HEK293T (cell line): Measurements from ENCODE around the gene ZBTB45.

Experiments used
- CTCF ChIA-PET: fragments of 350-600 bp; formaldehyde crosslinking; extraction: SDS; loops from one replicate; lab custom pipeline; 2021; ENCODE audit warnings: antibody characterized with exemption, inconsistent platforms; lab: Yijun Ruan, JAX
- POLR2A ChIA-PET: fragments of 350-600 bp; formaldehyde crosslinking; extraction: SDS; loops from one replicate; lab custom pipeline; 2020; ENCODE audit warnings: antibody characterized with exemption, inconsistent platforms; lab: Yijun Ruan, JAX
- DNase-seq: peaks from one replicate; pipeline ENCODE4 v3.0.0; 2012; ENCODE audit warnings: mixed read lengths; ENCODE audit errors: extremely low spot score
- ARNT ChIP-seq: fragments of 450-650 bp; IDR thresholded peaks from 2 replicates; pipeline ENCODE4 v1.6.1; 2017; ENCODE audit warnings: mild to moderate bottlenecking
- BHLHE40 ChIP-seq: fragments of 450-650 bp; IDR thresholded peaks from 2 replicates; pipeline ENCODE4 v1.6.1; 2016; ENCODE audit warnings: mild to moderate bottlenecking, moderate library complexity, borderline replicate concordance
- CTBP1 ChIP-seq: fragments of 450-650 bp; IDR thresholded peaks from 2 replicates; pipeline ENCODE4 v1.6.1; 2016; ENCODE audit warnings: borderline replicate concordance
- ELF4 ChIP-seq: fragments of 450-650 bp; IDR thresholded peaks from 2 replicates; pipeline ENCODE4 v1.6.1; 2017; ENCODE audit warnings: antibody characterized with exemption
- FOXA1 ChIP-seq: fragments of 450-650 bp; IDR thresholded peaks from 2 replicates; pipeline ENCODE4 v1.6.1; 2016; ENCODE audit warnings: mild to moderate bottlenecking
- FOXK2 ChIP-seq: fragments of 450-650 bp; IDR thresholded peaks from 2 replicates; pipeline ENCODE4 v1.6.1; 2016; ENCODE audit warnings: mild to moderate bottlenecking
- FOXM1 ChIP-seq: fragments of 450-650 bp; IDR thresholded peaks from 2 replicates; pipeline ENCODE4 v1.6.1; 2017; ENCODE audit warnings: mild to moderate bottlenecking, borderline replicate concordance
- HDGF ChIP-seq: fragments of 450-650 bp; IDR thresholded peaks from 2 replicates; pipeline ENCODE4 v1.6.1; 2017; ENCODE audit warnings: antibody characterized with exemption, borderline replicate concordance
- L3MBTL2 ChIP-seq: fragments of 450-650 bp; conservative IDR thresholded peaks from 2 replicates; pipeline ENCODE4 v1.6.1; 2016; ENCODE audit warnings: mild to moderate bottlenecking
- LEF1 ChIP-seq: fragments of 450-650 bp; IDR thresholded peaks from 2 replicates; pipeline ENCODE4 v1.6.1; 2017; ENCODE audit warnings: mild to moderate bottlenecking, borderline replicate concordance
- NFRKB ChIP-seq: fragments of 450-650 bp; IDR thresholded peaks from 2 replicates; pipeline ENCODE4 v1.6.1; 2016; ENCODE audit warnings: mild to moderate bottlenecking, moderate library complexity
- PKNOX1 ChIP-seq: fragments of 450-650 bp; IDR thresholded peaks from 2 replicates; pipeline ENCODE4 v1.6.1; 2016
- SP1 ChIP-seq: fragments of 450-650 bp; IDR thresholded peaks from 2 replicates; pipeline ENCODE4 v1.6.1; 2017
- SUZ12 ChIP-seq: fragments of 450-650 bp; IDR thresholded peaks from 2 replicates; pipeline ENCODE4 v1.6.1; 2016; ENCODE audit warnings: mild to moderate bottlenecking
- TARDBP ChIP-seq: fragments of 450-650 bp; IDR thresholded peaks from 2 replicates; pipeline ENCODE4 v1.6.1; 2016
- ZNF384 ChIP-seq: fragments of 450-650 bp; IDR thresholded peaks from 2 replicates; pipeline ENCODE4 v1.6.1; 2016

Gene ZBTB45

GRCh38 chr19:58518256-58519086 is 1.1 kb downstream of the ZBTB45 start:
- no peak for TF ChIP-seq LEF1
- no peak for TF ChIP-seq BHLHE40
- no peak for TF ChIP-seq NFRKB
- TF ChIP-seq FOXM1 = no peak
- TF ChIP-seq ARNT = no peak
- no peak for TF ChIP-seq FOXA1
- no peak for TF ChIP-seq SUZ12
- no peak for TF ChIP-seq TARDBP
- no peak for TF ChIP-seq SP1
- no peak for TF ChIP-seq FOXK2
- TF ChIP-seq HDGF = no peak
- TF ChIP-seq ELF4 = no peak
- no peak for TF ChIP-seq L3MBTL2
- TF ChIP-seq ZNF384 = no peak
- TF ChIP-seq CTBP1 = no peak
- TF ChIP-seq PKNOX1 = no peak
- ChIA-PET CTCF (interaction anchor here (0.6 to 2.1 kb wide), 5 partner anchors 14 to 63 kb away, joined by 3 to 9 read pairs (median 8); partner anchors contain the start of gene TRIM28), POLR2A (interaction anchor here (0.5 to 7.8 kb wide), 19 partner anchors 18 to 290 kb away, joined by 3 to 96 read pairs (median 4); partner anchors contain the start of genes CHMP2A, TRIM28, UBE2M and ZNF324B)
- no peak for DNase-seq

- ChIA-PET CTCF (no interaction called here), POLR2A (interaction anchor here (0.9 to 7.8 kb wide), 3 partner anchors 27 to 138 kb away, joined by 3 to 96 read pairs (median 3); partner anchors contain the start of gene TRIM28)
- TF ChIP-seq BHLHE40 = no peak
- no peak for TF ChIP-seq L3MBTL2
- no peak for TF ChIP-seq LEF1
- TF ChIP-seq ARNT = no peak
- TF ChIP-seq NFRKB = no peak
- TF ChIP-seq SUZ12 = no peak
- TF ChIP-seq PKNOX1 = no peak
- no peak for TF ChIP-seq TARDBP
- no peak for DNase-seq
These were observed 2.4 kb downstream of the ZBTB45 start for GRCh38 chr19:58516964-58517833.

- no peak for DNase-seq
- TF ChIP-seq L3MBTL2 = no peak
- TF ChIP-seq TARDBP = no peak
- TF ChIP-seq CTBP1 = no peak
- TF ChIP-seq SP1 = no peak
- TF ChIP-seq ZNF384 = no peak
- no peak for TF ChIP-seq HDGF
- no peak for TF ChIP-seq SUZ12
- CTCF ChIA-PET = no interaction called here
- POLR2A ChIA-PET = no interaction called here
These were observed 3.3 kb downstream of the ZBTB45 start for GRCh38 chr19:58516246-58516836.

- ChIA-PET CTCF (no interaction called here), POLR2A (no interaction called here)
- TF ChIP-seq L3MBTL2 = no peak
- no peak for TF ChIP-seq FOXM1
- no peak for TF ChIP-seq HDGF
- no peak for TF ChIP-seq TARDBP
- TF ChIP-seq SUZ12 = no peak
- no peak for TF ChIP-seq LEF1
- TF ChIP-seq BHLHE40 = no peak
- no peak for TF ChIP-seq SP1
- TF ChIP-seq ELF4 = no peak
- DNase-seq = no peak
These were observed 4.4 kb downstream of the ZBTB45 start for GRCh38 chr19:58515259-58515658.

GRCh38 chr19:58514564-58515022 is 5.0 kb downstream of the ZBTB45 start:
- ChIA-PET CTCF (no interaction called here), POLR2A (no interaction called here)
- no peak for DNase-seq
- TF ChIP-seq NFRKB (no peak), FOXK2 (no peak), TARDBP (no peak), ZNF384 (no peak), HDGF (no peak), PKNOX1 (no peak), L3MBTL2 (no peak), BHLHE40 (no peak), SP1 (no peak), LEF1 (no peak), FOXM1 (no peak), ARNT (no peak), CTBP1 (no peak), SUZ12 (no peak), FOXA1 (no peak), ELF4 (no peak)
